NB4 (cell line): ENCODE results near the gene ZNF580.

Source experiments
- POLR2A ChIP-seq: IDR thresholded peaks from 2 replicates; pipeline ENCODE4 v1.6.1; 2011; ENCODE audit warnings: mild to moderate bottlenecking; ENCODE audit not compliant: insufficient read length; ENCODE audit errors: extremely low read depth
- TF ChIP-seq, protein P1 (sequence below): IDR thresholded peaks from one replicate; pipeline ENCODE4 v1.5.1; 2012; ENCODE audit warnings: low read depth, low read length

DNA sequence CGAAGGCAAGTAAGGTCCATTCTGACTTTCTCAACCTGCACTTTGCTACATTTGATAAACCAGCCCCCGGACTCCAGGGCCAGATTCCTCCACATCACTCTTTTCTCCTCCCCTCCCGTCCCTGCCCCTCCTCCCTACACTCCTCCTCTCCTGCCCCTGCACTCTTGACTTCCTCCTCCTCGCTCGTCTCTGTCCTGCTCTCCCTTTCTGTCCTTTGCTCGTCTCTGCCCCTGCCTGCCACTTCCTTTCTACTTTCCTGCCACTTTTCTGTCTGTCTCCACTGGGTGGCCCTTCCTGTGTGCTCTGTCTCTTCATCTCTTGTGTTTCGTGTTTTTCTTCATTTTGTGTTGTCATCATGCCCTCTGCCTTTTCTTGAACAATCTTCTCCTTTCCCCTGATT lies 21.0 kb downstream of the ZNF580 start:
- TF ChIP-seq, protein P1, sequence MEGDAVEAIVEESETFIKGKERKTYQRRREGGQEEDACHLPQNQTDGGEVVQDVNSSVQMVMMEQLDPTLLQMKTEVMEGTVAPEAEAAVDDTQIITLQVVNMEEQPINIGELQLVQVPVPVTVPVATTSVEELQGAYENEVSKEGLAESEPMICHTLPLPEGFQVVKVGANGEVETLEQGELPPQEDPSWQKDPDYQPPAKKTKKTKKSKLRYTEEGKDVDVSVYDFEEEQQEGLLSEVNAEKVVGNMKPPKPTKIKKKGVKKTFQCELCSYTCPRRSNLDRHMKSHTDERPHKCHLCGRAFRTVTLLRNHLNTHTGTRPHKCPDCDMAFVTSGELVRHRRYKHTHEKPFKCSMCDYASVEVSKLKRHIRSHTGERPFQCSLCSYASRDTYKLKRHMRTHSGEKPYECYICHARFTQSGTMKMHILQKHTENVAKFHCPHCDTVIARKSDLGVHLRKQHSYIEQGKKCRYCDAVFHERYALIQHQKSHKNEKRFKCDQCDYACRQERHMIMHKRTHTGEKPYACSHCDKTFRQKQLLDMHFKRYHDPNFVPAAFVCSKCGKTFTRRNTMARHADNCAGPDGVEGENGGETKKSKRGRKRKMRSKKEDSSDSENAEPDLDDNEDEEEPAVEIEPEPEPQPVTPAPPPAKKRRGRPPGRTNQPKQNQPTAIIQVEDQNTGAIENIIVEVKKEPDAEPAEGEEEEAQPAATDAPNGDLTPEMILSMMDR: no peak
- no peak for TF ChIP-seq POLR2A
